ENCODE data around the gene WASL. TPM values are rescaled to one million over a fixed set of nuclear protein-coding genes. Genes with fewer than 3 reads are reported as not detected.

Gene WASL
- total RNA-seq, 1 donor from 2014 or later: 20.4 TPM

DNA sequence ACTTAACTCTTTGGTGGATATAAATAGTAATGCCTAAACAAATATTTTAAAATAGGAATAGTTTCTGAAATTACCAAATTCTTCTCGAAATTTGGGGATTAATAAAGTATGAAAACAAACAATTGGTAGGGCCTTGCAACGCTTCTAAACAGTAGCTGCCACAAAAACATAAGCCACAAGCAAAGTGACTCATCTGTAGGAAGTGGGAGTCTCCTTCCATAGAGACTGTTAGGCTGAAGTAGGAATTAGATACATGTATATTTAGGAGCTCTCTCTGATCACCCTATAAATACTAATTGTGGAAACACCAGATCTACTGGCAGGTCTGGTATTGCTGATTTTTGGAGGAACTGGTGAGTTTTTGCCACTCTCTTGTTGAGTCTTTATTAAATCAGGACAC lies 98.8 kb downstream of the WASL start:
- TF ChIP-seq, protein P1, sequence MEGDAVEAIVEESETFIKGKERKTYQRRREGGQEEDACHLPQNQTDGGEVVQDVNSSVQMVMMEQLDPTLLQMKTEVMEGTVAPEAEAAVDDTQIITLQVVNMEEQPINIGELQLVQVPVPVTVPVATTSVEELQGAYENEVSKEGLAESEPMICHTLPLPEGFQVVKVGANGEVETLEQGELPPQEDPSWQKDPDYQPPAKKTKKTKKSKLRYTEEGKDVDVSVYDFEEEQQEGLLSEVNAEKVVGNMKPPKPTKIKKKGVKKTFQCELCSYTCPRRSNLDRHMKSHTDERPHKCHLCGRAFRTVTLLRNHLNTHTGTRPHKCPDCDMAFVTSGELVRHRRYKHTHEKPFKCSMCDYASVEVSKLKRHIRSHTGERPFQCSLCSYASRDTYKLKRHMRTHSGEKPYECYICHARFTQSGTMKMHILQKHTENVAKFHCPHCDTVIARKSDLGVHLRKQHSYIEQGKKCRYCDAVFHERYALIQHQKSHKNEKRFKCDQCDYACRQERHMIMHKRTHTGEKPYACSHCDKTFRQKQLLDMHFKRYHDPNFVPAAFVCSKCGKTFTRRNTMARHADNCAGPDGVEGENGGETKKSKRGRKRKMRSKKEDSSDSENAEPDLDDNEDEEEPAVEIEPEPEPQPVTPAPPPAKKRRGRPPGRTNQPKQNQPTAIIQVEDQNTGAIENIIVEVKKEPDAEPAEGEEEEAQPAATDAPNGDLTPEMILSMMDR (conservative IDR thresholded peaks at IDR 0.05; ENCODE audit: low read depth, low read length): no peak
- no peak overlapping the region for H3K4me3 ChIP-seq (ENCODE audit: low read depth, low read length)
- DNase-seq (ENCODE audit: low read depth): no peak

- no peak overlapping the region for H3K4me3 ChIP-seq (ENCODE audit: low read depth, low read length)
- TF ChIP-seq, protein P1 (conservative IDR thresholded peaks at IDR 0.05; ENCODE audit: low read depth, low read length): no peak
- DNase-seq (ENCODE audit: low read depth): no peak
These were observed 101.6 kb downstream of the WASL start for GRCh38 chr7:123647106-123647730.

DNA sequence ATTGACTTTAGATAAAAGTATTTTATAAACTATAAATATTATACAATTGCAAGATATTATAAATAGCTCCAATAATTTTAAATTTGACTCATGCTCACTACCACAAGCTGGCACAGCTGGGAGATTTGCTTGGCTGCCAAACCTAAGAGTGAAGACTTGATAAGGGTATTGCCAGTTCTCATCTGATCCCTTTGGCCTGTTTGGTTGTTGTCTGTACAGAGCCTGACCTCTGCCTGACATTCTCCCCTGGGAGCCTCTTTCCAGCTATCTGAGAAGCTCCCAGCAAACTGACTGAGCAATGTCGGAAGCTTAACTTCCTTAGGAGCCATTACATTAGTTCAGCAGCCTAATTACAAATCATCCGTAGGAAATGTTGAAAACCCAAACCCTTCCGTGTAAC lies 103.3 kb downstream of the WASL start:
- TF ChIP-seq, protein P1 (conservative IDR thresholded peaks at IDR 0.05; ENCODE audit: low read depth, low read length): no peak
- no peak overlapping the region for H3K4me3 ChIP-seq (ENCODE audit: low read depth, low read length)
- DNase-seq (ENCODE audit: low read depth): no peak

DNA sequence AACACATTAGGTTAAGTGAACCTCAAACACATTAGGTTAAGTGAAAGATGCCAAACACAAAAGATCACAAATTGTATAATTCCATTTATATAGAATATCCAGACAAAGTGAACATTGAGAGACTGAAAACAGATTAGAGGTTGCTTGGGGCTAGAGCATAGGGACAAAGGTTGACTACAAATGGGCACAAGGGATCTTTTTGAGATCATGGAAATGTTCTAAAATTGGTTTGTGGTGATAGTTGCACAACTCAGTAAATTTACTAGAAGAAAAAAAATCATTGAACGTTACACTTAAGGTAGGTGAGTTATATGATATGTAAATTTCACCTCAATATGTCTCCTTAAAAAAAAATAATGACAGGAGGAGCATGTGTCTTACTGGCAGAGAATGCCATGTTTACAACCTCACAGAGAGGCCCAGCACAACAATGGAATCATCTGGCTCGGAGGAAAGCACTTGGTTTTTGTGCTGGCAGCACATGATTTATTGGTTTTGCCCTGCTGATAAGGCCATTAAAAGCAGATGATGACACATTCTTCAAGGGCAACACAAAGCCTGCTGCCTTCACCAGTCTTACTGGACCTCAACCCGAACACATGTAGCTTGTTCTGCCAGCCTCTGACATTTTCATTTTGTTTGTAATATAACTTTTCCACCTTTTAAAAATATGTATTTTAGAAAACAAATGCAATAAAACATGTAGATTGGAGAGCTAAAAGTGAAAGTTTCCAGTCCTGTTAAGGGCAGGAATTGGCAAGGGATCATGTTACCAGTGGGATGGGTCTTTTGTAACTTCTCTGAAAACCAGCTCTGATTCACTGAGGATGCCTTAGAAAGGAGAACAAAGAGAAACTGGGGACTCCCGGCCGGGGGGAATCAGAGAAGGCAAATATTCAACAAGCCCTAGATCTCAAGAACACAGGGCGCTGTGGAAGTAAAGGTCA lies 105.0 kb downstream of the WASL start:
- TF ChIP-seq, protein P1 (conservative IDR thresholded peaks at IDR 0.05; ENCODE audit: low read depth, low read length): no peak
- H3K4me3 ChIP-seq (ENCODE audit: low read depth, low read length): peak overlapping the region; percentile 7
- peak; percentile 15 for DNase-seq (ENCODE audit: low read depth)

DNA sequence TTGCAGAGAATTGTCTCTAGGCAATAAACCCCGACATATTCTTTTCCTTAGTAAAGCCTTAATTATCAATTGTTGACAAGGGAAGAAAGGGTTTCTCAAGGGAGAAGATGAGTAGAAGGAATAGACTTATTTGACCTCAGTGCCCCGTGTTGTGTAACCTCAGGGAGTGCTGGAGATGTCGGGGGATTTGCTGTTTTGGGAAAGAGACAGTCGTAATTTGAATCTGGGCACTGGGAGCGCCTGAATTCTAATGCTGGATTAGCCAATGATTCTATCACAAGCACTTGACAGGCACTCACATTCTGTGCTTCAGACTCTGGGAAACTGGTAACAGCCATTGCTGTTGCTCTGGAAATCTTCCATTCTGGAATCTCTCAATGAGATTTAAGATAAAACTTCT lies 106.9 kb downstream of the WASL start:
- TF ChIP-seq, protein P1 (conservative IDR thresholded peaks at IDR 0.05; ENCODE audit: low read depth, low read length): no peak
- DNase-seq (ENCODE audit: low read depth): no peak

GRCh38 chr7:123640583-123640982 lies 108.2 kb downstream of the WASL start:
- TF ChIP-seq, protein P1 (conservative IDR thresholded peaks at IDR 0.05; ENCODE audit: low read depth, low read length): no peak
- no peak for DNase-seq (ENCODE audit: low read depth)
- no peak overlapping the region for H3K4me3 ChIP-seq (ENCODE audit: low read depth, low read length)

More for the DNA sequence above, 106.9 kb downstream of the WASL start:
- H3K4me3 ChIP-seq (ENCODE audit: low read depth, low read length): no peak overlapping the region
